HG03196 (cell line): ENCODE data around the gene FLVCR2.

Experiments used
- ATAC-seq: cut with Tn5 transposase; IDR thresholded peaks from one replicate; pipeline ENCODE4 v1.9.1; 2021; ENCODE audit not compliant: unreplicated experiment

FLVCR2 gene

GRCh38 chr14:75554482-75554881, 23.9 kb upstream of the FLVCR2 start:
- ATAC-seq = no peak

- ATAC-seq = no peak
These were observed 20.0 kb upstream of the FLVCR2 start for GRCh38 chr14:75558440-75558839.

- no peak for ATAC-seq
These were observed 19.4 kb upstream of the FLVCR2 start for GRCh38 chr14:75559045-75559444.

GRCh38 chr14:75559451-75560222, 18.8 kb upstream of the FLVCR2 start:
- no peak for ATAC-seq

- ATAC-seq = no peak
These were observed 17.4 kb upstream of the FLVCR2 start for GRCh38 chr14:75561013-75561432.

GRCh38 chr14:75562089-75562488, 16.3 kb upstream of the FLVCR2 start:
- ATAC-seq = no peak

GRCh38 chr14:75562489-75562888, 15.9 kb upstream of the FLVCR2 start:
- no peak for ATAC-seq

- ATAC-seq = no peak
These were observed 14.5 kb upstream of the FLVCR2 start for GRCh38 chr14:75563931-75564330.

- no peak for ATAC-seq
These were observed 13.4 kb upstream of the FLVCR2 start for GRCh38 chr14:75565056-75565455.

GRCh38 chr14:75566321-75566720, 12.1 kb upstream of the FLVCR2 start:
- ATAC-seq = no peak

GRCh38 chr14:75566752-75567151, 11.7 kb upstream of the FLVCR2 start:
- ATAC-seq = no peak

- ATAC-seq = no peak
These were observed 10.3 kb upstream of the FLVCR2 start for GRCh38 chr14:75568140-75568539.

GRCh38 chr14:75568791-75569190, 9.6 kb upstream of the FLVCR2 start:
- no peak for ATAC-seq

GRCh38 chr14:75570797-75571196, 7.6 kb upstream of the FLVCR2 start:
- ATAC-seq = no peak

GRCh38 chr14:75572104-75572503, 6.3 kb upstream of the FLVCR2 start:
- ATAC-seq = no peak

GRCh38 chr14:75577090-75577489, 1.3 kb upstream of the FLVCR2 start:
- no peak for ATAC-seq

- ATAC-seq = peak; percentile 64
These were observed 705 bp upstream of the FLVCR2 start for GRCh38 chr14:75577729-75578101.

GRCh38 chr14:75578786-75579337, 442 bp downstream of the FLVCR2 start:
- ATAC-seq = peak; percentile 6

- ATAC-seq = no peak
These were observed 981 bp downstream of the FLVCR2 start for GRCh38 chr14:75579338-75579864.

GRCh38 chr14:75579882-75580281, 1.5 kb downstream of the FLVCR2 start:
- no peak for ATAC-seq

GRCh38 chr14:75587388-75587787, 9.0 kb downstream of the FLVCR2 start:
- ATAC-seq = no peak

- no peak for ATAC-seq
These were observed 11.5 kb downstream of the FLVCR2 start for GRCh38 chr14:75589931-75590330.
